GM18511 (cell line): ENCODE measurements around the gene SLC25A17.
"Not testable (repeated sequence)": the region's sequence is repeated elsewhere in the genome, so short reads cannot be mapped to it uniquely, and the experiment has no call there.

ENCODE experiments used
- ATAC-seq: cut with Tn5 transposase; IDR thresholded peaks from one replicate; pipeline ENCODE4 v1.9.1; 2021; ENCODE audit warnings: mild to moderate bottlenecking, moderate library complexity; ENCODE audit not compliant: unreplicated experiment

SLC25A17 gene

DNA sequence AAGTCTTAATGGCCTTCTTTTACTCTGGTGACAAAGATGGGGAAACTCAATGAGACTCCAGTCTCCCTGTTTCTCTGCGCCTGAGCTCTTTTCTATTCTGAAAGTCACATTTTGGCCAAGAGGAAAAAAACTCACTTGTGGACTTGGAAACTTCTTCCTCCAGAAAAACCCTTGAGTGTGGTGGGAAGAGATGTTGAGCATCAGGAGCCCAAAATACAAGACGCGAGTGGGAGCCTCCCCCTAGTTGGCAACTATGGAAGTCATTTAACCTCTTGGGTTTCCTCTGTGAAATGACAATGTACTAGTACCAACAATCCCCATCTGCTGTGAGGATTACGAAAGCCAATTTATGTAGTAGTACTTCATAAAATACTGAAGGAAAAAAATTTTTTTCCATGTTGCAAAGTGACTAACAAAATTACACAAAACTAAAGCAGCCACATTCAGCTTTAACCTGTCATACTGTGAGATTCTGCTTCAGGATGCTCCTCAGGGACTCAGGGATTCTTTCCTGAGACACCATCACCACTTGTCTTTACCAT lies 524 bp upstream of the SLC25A17 start:
- no peak for ATAC-seq

- peak; percentile 7 for ATAC-seq
Observed at GRCh38 chr22:40818192-40818746, 877 bp downstream of the SLC25A17 start.

GRCh38 chr22:40817737-40818136 lies 1.4 kb downstream of the SLC25A17 start:
- no peak for ATAC-seq

GRCh38 chr22:40813912-40814315 lies 5.2 kb downstream of the SLC25A17 start:
- ATAC-seq, result no peak

DNA sequence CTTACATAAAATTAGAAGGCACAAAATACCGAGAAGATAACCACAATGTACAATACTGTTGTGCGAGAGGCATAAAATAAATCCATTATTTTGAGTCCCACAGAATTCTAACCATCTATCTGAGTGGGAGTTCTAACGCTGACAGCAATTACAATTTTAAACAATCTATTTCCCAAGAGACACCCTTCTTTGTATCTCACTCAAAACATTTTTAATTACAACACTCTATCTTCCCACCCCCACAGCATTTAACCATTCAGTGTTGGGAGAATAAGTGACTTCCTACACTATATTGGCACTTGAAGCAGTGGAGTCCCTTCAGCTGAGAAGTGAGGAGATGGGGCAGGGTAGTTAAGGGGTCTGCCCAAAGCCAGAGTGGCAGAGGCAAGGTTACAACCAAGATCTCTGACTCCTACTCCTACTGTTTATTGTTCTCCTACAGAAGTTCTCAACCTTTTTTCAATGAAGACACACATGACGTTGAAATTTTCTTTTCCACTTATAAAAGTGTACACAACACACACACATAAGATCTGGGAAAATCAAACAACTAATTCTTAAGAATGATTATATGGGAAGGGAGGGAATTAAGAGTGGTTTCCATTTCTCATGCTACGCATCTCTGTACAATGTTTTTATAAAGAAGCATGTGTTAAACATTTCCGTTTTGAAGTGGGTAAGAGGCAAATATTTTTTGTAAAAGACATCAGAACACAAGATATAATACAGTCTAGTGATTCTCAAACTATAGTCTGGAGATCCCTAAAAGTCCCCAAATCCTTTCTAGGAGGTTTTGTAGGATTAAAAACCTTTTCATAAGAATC lies 10.9 kb downstream of the SLC25A17 start:
- ATAC-seq, result no peak

DNA sequence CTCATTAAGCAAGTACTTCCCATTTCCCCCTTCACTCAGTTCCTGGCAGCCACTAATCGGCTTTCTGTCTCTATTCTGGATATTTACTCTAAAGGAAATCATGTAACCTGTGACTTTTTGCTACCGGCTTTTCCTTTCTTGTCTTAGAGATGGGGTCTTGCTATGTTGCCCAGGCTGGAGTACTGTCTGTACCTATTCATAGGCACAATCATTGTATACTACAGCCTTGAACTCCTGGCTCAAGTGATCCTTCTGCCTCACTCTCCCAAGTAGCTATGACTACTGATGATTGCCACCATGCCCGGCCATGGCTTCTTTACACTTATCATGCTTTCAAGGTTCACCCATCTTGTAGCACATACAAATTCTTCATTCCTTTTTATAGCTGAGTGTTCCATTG lies 12.4 kb downstream of the SLC25A17 start:
- ATAC-seq, result no peak

GRCh38 chr22:40805699-40806203 lies 13.4 kb downstream of the SLC25A17 start:
- ATAC-seq, result no peak

DNA sequence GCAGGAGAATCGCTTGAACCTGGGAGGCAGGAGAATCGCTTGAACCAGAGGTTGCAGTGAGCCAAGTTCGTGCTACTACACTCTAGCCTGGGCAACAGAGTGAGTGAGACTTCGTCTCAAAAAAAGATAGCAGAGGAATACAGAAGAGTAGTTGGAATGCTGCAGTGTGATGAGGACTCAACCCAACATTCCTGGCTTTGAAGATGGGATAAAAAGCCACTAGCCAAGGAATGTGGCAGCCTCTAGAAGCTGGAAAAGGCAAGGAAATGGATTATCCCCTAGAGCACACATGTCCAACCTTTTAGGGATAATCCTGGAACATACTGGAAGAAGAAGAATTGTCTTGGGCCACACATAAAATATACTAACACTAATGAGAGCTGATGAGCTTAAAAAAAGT lies 13.9 kb downstream of the SLC25A17 start:
- no peak for ATAC-seq

DNA sequence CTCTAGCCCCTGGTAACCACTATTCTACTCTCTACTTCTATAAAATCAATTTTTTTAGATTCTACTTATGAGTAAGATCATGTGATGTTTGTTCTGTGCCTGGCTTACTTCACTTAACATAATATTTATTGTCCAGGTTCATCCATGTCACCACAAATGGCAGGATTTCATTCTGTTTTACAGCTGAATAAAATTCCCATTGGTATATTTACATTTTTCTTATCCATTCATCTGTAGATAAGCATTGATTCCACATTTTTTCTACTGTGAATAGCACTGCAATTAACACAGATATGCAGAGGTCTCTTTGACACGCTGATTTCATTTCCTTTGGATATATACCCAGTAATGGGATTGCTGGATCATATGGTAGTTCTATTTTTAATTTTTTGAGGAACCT lies 15.8 kb downstream of the SLC25A17 start:
- ATAC-seq, result no peak

GRCh38 chr22:40799008-40799407 lies 20.1 kb downstream of the SLC25A17 start:
- ATAC-seq, result no peak

- ATAC-seq, result no peak
Observed at GRCh38 chr22:40797427-40797826, 21.7 kb downstream of the SLC25A17 start.

DNA sequence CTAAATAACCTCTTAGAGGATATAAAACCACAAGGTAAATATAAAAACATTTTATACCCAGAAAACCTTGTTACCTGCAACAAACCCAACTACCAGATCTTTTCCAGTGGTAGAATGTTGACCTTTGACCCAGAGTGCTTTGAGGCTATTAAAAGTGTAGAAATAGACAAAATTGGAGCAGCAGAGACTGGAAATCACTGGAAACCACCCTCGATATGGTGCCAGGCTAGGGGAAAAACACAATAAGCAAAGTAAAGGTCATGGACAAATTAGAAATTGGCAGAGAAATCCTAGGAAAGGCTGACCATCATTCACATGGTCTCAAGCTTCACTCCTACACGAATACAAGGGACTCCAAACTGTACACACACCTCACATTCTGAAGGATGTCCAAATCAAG lies 26.7 kb downstream of the SLC25A17 start:
- ATAC-seq, result no peak

GRCh38 chr22:40791241-40791640 lies 27.9 kb downstream of the SLC25A17 start:
- no peak for ATAC-seq

DNA sequence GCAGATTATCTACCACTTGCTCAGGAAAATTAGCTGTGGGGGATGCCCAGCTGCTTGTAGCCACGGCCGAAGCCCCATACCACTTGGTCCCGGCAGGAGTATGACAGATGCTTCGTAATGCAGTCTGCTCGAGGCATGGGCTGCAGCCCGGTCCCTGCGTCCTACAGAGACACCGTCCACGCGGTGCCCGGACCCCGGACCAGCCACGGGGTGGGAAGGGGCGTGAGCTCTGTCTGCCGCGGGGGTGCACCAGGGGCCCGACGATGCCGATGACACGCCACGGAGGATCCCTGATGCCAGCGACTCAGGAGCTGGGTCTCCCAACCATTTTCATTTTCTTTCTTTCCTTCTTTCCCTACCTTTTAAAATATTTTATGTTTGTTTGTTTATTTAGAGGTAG lies 30.0 kb downstream of the SLC25A17 start:
- no peak for ATAC-seq

GRCh38 chr22:40782521-40782920 lies 36.6 kb downstream of the SLC25A17 start:
- ATAC-seq, result no peak

GRCh38 chr22:40781749-40782148 lies 37.4 kb downstream of the SLC25A17 start:
- ATAC-seq, result not testable (repeated sequence)

GRCh38 chr22:40769761-40770160 lies 49.4 kb downstream of the SLC25A17 start:
- ATAC-seq, result no peak

- no peak for ATAC-seq
Observed at GRCh38 chr22:40768206-40768605, 50.9 kb downstream of the SLC25A17 start.

- no peak for ATAC-seq
Observed at GRCh38 chr22:40766956-40767355, 52.2 kb downstream of the SLC25A17 start.

DNA sequence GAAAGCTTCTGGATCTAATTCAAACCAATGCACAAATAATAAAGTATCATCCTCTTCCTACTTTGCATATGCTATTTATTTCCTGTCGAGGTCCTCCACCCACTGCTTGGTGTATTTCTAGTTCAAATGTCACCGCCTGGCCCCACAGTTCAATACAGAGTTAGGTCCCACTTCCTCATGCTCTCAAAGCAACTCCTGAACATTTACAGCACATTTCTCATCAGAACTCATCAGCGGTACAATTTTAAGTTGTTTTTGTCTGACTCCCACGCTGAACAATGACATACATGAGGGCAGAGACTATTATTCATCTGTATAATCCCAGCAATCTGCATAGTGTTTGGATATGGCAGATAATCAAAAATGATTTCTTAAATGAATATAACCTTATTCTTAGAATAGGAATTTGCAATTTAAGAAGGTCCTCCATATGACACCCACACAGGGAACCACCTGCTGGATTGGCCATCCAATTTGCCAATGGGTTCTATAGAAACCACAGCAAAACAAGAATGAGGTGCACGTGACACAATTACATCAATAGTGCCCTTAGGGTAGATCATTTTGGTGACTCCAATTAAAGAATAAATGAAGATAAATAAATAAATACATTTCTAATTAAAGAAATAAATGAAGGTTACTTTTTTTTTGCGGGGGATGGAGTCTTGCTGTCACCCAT lies 54.2 kb downstream of the SLC25A17 start:
- ATAC-seq, result no peak

- ATAC-seq, result no peak
Observed at GRCh38 chr22:40759294-40759840, 59.8 kb downstream of the SLC25A17 start.
